Adrenal gland (tissue), 5 donors: ENCODE results near the gene MARCHF3.

Experiments
- POLR2A ChIP-seq, 2 donors: fragments of 450-650 bp; IDR thresholded peaks; one replicate each; pipeline ENCODE4 v1.6.1; 2017; ENCODE audit warnings: antibody characterized with exemption in 2 of 2, mild to moderate bottlenecking in 2 of 2, moderate library complexity in 1 of 2
- TF ChIP-seq, protein P1 (sequence below), 6 experiments: fragments of 450-650 bp in 4 of 6; fragments of 200-600 bp in 2 of 6; sonication (generic) in 1 of 6; IDR thresholded peaks; 1 replicate in 5 of 6; 2 replicates in 1 of 6; pipeline versions ENCODE4 v1.5.1 to v1.8.0; 2016 to 2021; ENCODE audit warnings: antibody characterized with exemption in 6 of 6, mild to moderate bottlenecking in 2 of 6, moderate library complexity in 1 of 6
- donor health status: DM: no; HTN: no; CAD: no.

DNA sequence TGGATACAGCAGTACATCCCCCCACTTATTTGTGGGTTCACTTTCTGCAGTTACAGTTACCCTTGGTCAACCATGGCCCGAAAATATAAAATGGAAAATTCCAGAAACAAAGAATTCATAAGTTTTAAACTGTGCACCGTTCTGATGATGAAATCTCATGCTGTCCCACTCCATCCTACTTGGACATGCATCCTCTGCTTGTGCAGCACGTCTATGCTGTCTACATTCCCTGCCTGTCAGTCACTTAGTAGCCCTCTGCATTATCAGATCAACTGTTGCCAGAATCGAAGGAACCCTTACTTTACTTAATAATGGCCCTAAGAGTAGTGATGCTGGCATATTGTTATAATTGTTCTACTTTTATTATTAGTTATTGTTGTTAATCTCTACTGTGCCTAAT lies 14.6 kb downstream of the MARCHF3 start:
- TF ChIP-seq, protein P1, sequence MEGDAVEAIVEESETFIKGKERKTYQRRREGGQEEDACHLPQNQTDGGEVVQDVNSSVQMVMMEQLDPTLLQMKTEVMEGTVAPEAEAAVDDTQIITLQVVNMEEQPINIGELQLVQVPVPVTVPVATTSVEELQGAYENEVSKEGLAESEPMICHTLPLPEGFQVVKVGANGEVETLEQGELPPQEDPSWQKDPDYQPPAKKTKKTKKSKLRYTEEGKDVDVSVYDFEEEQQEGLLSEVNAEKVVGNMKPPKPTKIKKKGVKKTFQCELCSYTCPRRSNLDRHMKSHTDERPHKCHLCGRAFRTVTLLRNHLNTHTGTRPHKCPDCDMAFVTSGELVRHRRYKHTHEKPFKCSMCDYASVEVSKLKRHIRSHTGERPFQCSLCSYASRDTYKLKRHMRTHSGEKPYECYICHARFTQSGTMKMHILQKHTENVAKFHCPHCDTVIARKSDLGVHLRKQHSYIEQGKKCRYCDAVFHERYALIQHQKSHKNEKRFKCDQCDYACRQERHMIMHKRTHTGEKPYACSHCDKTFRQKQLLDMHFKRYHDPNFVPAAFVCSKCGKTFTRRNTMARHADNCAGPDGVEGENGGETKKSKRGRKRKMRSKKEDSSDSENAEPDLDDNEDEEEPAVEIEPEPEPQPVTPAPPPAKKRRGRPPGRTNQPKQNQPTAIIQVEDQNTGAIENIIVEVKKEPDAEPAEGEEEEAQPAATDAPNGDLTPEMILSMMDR (IDR thresholded peaks at IDR 0.05): no peak
- no peak for TF ChIP-seq POLR2A (IDR thresholded peaks at IDR 0.05)
